ENCODE results near the gene NPPA. TPM values are rescaled to one million over a fixed set of nuclear protein-coding genes. Genes with fewer than 3 reads are reported as not detected.

NPPA gene
- polyA plus RNA-seq, 1 of the 3 experiments (the other 2 are of a cell fraction), result not detected

GRCh38 chr1:11880911-11881748 lies 33.5 kb upstream of the NPPA start:
- POLR2A ChIA-PET, result interaction anchor here (0.9 to 2.2 kb wide), 6 partner anchors 21 to 86 kb away, joined by 3 to 15 read pairs (median 6); partner anchors contain the start of gene NPPA
- CTCF ChIA-PET, result interaction anchor here (0.8 to 4.6 kb wide), 8 partner anchors 8 to 105 kb away, joined by 3 to 42 read pairs (median 4); no protein-coding TSS in a partner anchor
- no peak for TF ChIP-seq PBX3 (IDR thresholded peaks at IDR 0.05)
- peak; percentile 74 for TF ChIP-seq FOXJ3 (CRISPR knock-in tag; IDR thresholded peaks at IDR 0.05)
- TF ChIP-seq FOXM1 (IDR thresholded peaks at IDR 0.05; ENCODE audit: low read depth), result no peak
- TF ChIP-seq TCF12 (IDR thresholded peaks at IDR 0.05), result no peak
- TF ChIP-seq CTCF (IDR thresholded peaks at IDR 0.05), result no peak
- TF ChIP-seq EP300 (IDR thresholded peaks at IDR 0.05; ENCODE audit: borderline replicate concordance in 1 of 2, low read depth in 1 of 2, low read length in 1 of 2), result peak in 1 of 2 experiments; percentile 93; a peak in 2 of 4 replicates
- TF ChIP-seq TAF1 (IDR thresholded peaks at IDR 0.05; ENCODE audit: borderline replicate concordance, low read depth, low read length), result no peak
- no peak for TF ChIP-seq GATA2 (CRISPR knock-in tag; IDR thresholded peaks at IDR 0.05)
- TF ChIP-seq RFX5 (IDR thresholded peaks at IDR 0.05; ENCODE audit: low read length), result no peak
- TF ChIP-seq YY1 (IDR thresholded peaks at IDR 0.05; ENCODE audit: low read depth), result no peak
- no peak for TF ChIP-seq SIN3A (IDR thresholded peaks at IDR 0.05; ENCODE audit: borderline replicate concordance, low read depth, low read length)
- TF ChIP-seq REST (IDR thresholded peaks at IDR 0.05; ENCODE audit: low read depth, low read length), result no peak
- no peak for TF ChIP-seq GABPA (IDR thresholded peaks at IDR 0.05; ENCODE audit: low read depth)
- peak; percentile 78; the same call in 1 of the 2 replicates for TF ChIP-seq RCOR1 (IDR thresholded peaks at IDR 0.05; ENCODE audit: low read length)
- TF ChIP-seq POLR2AphosphoS5 (IDR thresholded peaks at IDR 0.05; ENCODE audit: low read depth, low read length), result no peak
- no peak for TF ChIP-seq JUND (IDR thresholded peaks at IDR 0.05)
- TF ChIP-seq IRF3 (IDR thresholded peaks at IDR 0.05; ENCODE audit: low read depth, low read length), result no peak
- TF ChIP-seq USF1 (IDR thresholded peaks at IDR 0.05; ENCODE audit: borderline replicate concordance, low read depth), result no peak
- no peak for TF ChIP-seq NFIC (IDR thresholded peaks at IDR 0.05; ENCODE audit: borderline replicate concordance)
- TF ChIP-seq MEF2A (IDR thresholded peaks at IDR 0.05; ENCODE audit: borderline replicate concordance, low read depth), result no peak
- no peak for TF ChIP-seq RXRA (IDR thresholded peaks at IDR 0.05; ENCODE audit: borderline replicate concordance, low read depth)
- no peak for TF ChIP-seq EZH2phosphoT487 (IDR thresholded peaks at IDR 0.05; ENCODE audit: borderline replicate concordance, low read depth)
- peak; percentile 81 for TF ChIP-seq CHD2 (IDR thresholded peaks at IDR 0.05; ENCODE audit: low read length, partially characterized antibody)

More at GRCh38 chr1:11880911-11881748, 33.5 kb upstream of the NPPA start:
- Histone ChIP-seq H3K4me3 (ENCODE audit: low read depth in 2 of 2, low read length in 1 of 2) (no peak overlapping the region), H4K20me1 (ENCODE audit: insufficient read depth) (no peaks in the 10 kb centered on the region), H3K27ac (ENCODE audit: low read depth in 2 of 2, low read length in 1 of 2) (peak overlapping the region in 1 of 2 experiments; percentile 99; a peak in 2 of 4 replicates), H3K9ac (no peak overlapping the region), H3K9me2 (no peaks in the 10 kb centered on the region), H3F3A (replicated peaks; ENCODE audit: insufficient read depth) (no peaks in the 10 kb centered on the region), H3K27me3 (ENCODE audit: insufficient read depth) (0 out of 2 replicates have a peak, but pooled peaks cover 5% of the 10 kb centered on the region), H3K36me3 (replicated peaks in 1 of 2; ENCODE audit: control insufficient read depth in 1 of 2, insufficient read depth in 2 of 2, low read length in 1 of 2) (no peaks in the 10 kb centered on the region), H3K4me1 (ENCODE audit: control insufficient read depth in 1 of 2, insufficient read depth in 2 of 2, low read depth in 1 of 2, low read length in 1 of 2) (peaks cover 0 to 65% of the 10 kb centered on the region in 2 experiments; a peak in 2 of 4 replicates), H3K79me2 (ENCODE audit: insufficient read depth) (no peaks in the 10 kb centered on the region), H3K9me3 (no peaks in the 10 kb centered on the region), H3K4me2 (no peak overlapping the region), H2AFZ (ENCODE audit: low read depth) (no peak overlapping the region)
- WGBS (ENCODE audit: low lambda C conversion rate), result 22% methylated on average over 6 of the region's 10 CpGs
- DNase-seq, result peak; percentile 91

Measured in SK-N-SH (cell line).